D341Med (cell line): ENCODE measurements around the gene CARNS1.

Experiments
- DNase-seq: peaks from one replicate; pipeline ENCODE4 v3.0.0; 2012; ENCODE audit warnings: low spot score

Gene CARNS1

DNA sequence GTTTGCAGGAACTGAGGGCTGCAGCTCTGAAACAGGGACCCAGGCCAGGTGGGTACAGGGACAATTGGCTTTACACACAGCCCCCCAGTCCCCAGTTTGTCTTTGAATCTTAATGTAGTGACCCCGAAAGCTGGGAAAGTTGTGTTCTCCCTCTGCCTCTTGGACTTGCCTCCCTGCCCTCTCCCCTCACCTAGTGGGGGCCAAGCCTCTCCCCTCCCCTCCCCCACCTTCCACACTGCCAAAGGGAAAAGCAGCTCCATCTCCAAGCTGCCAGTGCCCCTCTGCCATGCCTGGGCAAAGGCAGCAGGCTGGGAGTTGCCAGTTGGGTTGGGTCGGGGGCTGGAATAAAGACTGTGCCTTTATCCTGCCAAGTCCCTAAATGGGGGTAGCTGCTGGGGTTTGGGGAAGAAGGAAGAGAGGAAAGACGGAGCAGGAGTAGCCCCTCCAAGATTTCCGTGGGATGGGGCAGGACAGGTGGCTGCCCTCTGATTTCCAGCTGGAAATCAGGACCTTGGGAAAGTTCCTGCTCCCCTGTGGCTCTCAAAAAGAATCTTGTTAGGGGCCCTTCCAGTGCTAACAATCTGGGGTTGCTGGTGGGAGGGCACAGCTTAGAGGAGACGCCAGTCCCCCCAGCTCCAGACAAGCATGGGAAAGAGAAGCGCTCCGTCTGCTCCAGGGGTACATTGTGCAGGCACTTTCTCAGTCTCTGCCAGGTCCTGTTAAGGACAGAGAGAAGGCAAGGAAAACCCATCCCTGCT, 39.2 kb upstream of the CARNS1 start:
- DNase-seq, result no peak

DNA sequence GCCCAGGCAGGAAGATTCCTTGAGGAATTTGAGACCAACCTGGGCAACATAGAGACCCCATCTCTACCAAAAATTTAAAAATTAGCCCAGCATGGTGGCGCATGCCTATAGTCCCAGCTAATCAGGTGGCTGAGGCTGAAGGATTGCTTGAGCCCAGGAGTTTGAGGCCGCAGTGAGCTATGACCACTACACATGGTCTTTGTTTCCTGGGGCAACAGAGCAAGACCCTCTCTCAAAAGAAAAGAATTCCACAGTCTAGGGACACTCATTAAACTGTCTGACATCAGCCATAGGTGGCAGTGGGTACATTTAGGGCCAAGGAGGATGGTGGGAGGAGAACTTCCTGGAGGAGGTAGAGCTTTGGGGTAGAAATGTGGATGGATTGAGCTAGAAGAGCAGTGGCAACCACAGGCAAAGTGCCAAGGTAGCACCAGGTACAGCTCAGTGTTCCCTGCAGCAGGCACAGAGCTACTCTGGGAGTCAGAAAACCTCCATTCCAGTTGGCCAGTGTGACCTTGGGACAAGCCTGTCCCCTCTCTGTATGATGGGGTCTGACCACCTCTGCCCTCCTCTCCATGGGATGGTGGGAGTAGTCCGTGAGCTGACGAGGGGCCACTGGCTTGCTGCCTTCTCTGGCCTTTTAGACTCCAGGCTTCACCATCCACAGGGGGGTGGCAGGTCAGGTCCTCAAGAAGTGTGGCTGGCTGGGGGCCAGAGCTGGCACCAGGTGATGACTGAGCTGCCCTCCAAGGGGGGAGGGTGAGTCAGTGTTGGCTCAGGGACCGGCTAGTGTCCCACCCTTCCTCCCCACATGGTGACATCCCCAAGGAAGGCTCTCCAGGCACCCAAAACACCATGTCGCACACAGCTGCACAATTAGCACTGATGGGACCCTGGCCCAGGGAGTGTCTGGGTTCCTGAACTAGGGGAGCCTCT, 38.3 kb upstream of the CARNS1 start:
- no peak for DNase-seq

DNA sequence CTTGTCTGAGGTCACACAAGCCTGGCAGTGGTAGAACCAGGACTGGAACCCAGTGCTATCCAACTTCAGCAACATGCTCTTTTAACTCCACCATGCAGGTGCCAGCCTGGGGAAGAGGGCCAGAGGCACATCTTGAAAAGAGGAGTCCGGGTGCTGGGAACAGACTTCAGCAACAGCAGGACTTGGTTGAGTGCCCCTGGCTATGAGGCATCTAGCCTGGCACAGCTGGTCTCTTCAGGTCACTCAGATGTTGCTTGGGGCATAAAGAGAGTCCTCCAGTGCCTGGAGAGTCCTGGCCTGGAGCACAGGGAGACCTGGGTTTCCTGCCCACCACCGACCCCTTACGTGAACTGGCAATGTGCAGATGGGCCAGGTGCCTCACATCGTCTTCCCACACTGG, 36.9 kb upstream of the CARNS1 start:
- no peak for DNase-seq

- no peak for DNase-seq
These were observed 36.1 kb upstream of the CARNS1 start for GRCh38 chr11:67379061-67380058.

- no peak for DNase-seq
These were observed 34.1 kb upstream of the CARNS1 start for GRCh38 chr11:67381244-67381972.

- DNase-seq, result peak; percentile 87
These were observed 33.0 kb upstream of the CARNS1 start for GRCh38 chr11:67382276-67383136.

DNA sequence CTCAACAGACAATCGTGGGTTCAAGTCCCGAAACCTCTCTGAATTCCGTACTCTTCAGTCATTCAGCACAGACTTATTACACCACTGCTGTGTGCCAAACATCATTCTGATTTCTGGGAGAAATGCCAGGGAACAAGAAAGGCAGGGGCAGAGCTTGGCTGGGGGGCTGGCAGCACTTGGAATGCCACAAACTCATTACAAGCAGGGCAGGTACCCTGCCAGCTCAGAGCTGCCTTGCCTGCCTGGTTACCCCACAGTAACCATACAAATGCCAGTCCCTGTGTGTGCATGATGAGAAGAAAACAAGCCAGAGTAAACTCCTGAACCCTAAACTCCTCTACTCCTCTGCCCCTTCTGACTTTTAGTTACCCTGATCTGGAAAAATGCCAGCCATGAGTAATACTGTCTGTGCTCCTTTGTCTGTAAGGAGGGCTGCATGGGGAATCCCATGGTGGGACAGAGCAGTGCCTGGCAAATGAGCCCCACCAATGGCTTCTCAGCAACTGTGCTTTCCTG, 30.6 kb upstream of the CARNS1 start:
- DNase-seq, result no peak

DNA sequence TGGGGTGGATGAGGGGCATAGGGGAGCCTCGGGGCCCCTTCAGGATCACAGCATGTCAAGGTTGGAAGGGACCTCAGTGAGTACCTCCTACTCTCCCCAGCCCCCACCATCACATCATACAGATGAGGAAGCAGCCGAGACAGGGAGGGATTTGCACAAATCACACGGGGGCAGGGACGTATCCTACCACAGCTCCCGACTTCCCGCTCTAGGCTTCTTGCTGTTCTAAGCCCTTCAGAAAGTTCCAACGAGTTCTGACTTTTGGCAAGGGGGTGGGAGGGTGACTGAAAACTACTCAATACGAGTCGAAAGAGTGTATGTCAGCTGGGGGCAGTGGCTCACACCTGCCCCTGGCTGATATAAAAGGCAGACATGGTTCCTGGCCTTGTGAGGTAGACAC, 28.4 kb upstream of the CARNS1 start:
- no peak for DNase-seq

DNA sequence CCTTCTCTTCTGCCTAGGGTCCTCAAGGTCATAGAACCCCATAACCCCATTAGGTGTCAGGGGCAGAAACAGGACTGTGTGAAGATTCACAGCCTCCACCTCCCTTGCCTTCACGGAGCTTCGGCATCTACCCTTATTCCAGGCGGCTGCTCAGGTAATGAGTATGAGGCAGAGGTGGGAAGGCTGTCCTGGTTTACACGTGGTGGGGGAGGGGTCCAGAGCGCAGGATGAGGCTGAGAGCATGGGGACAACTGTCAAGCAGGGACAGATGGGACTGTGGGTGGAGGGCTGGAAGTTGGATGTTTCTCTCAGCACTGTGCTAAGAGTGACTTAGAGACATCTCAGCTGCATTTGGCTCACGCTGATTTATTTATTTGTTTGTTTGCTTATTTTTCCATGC, 28.0 kb upstream of the CARNS1 start:
- DNase-seq, result no peak

DNA sequence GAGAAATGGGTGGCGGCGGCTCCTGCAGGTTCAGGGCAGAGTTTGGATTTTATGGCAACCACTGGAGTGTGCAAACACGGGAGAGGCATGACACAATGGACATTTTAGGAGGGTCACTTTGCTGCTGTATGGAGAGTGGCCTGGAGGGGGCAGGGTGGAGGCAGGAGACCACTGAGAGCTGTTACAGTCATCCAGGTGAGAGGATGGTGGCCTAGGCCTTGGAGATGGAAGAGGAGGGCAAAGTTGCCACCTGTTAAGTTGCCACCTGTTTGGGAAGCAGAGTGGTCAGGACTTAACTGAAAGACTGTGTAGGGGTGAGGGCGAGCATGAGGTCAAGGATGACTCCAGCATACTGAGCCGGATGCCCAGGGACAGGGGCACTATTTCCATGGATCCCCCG, 26.0 kb upstream of the CARNS1 start:
- peak; percentile 62 for DNase-seq

GRCh38 chr11:67390947-67391303, 24.6 kb upstream of the CARNS1 start:
- DNase-seq, result no peak

GRCh38 chr11:67391304-67392182, 23.9 kb upstream of the CARNS1 start, which contains the start of gene RAD9A:
Gene RAD9A (plus strand): TSS chr11:67391986. CDS start chr11:67392045, 59 bp downstream.
- DNase-seq, result peak; percentile 99

- no peak for DNase-seq
These were observed 23.2 kb upstream of the CARNS1 start for GRCh38 chr11:67392183-67392715.

- DNase-seq, result no peak
These were observed 22.0 kb upstream of the CARNS1 start for GRCh38 chr11:67393437-67393836.

DNA sequence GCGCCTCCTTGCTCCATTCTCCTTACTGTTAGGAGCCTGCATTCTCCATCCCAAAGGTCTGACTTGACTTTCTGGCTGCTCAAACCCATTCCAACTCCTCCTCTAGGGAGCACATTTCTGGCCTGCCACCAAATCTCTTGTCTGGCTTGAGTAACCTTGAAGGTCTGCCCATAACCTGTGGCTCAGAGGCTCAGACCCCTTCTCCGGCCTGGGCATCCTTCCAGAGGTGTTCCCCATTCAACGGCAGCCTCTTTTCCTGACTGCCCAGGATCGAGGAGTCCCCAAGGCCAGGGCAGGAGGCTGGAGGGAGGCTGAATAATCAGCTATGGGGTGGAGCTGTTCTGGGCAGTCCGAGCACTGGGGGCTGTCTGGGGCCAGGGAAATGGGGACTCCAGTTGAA, 21.5 kb upstream of the CARNS1 start:
- no peak for DNase-seq

DNA sequence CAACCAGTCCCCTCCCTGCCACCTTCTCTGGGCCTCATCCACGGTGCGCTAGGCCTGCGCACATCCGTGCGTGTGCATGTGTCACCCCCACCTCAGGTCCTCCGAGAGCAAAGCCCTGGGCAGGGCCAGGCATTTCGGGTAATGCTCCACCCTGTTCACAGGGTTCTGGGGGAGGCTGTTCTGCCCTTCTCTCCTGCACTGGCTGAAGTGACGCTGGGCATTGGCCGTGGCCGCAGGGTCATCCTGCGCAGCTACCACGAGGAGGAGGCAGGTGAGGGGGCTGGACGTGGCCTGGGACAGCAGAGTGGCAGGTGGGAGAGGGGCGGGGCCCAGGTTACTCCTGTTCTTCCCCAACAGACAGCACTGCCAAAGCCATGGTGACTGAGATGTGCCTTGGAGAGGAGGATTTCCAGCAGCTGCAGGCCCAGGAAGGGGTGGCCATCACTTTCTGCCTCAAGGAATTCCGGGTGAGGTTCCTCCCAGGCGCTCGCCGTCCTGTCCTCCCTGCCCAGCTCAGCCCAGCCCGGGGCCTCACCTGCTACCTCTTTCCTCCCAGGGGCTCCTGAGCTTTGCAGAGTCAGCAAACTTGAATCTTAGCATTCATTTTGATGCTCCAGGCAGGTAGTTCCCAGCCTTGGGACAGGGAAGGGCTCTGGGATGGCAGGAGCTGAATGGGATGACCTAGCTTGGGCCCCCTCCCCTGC, 19.8 kb upstream of the CARNS1 start:
- DNase-seq, result no peak

- no peak for DNase-seq
These were observed 19.3 kb upstream of the CARNS1 start for GRCh38 chr11:67396259-67396581.
